Hepatocyte (in vitro differentiated cells): ENCODE data around the gene GMEB2.

Experiments
- EZH2 ChIP-seq: fragments of 200-600 bp; sonication (generic); IDR thresholded peaks from 2 replicates; pipeline ENCODE4 v1.6.1; 2016; ENCODE audit warnings: antibody characterized with exemption, mild to moderate bottlenecking, borderline replicate concordance
- EZH2phosphoT487 ChIP-seq: fragments of 200-600 bp; sonication (generic); IDR thresholded peaks from one replicate; pipeline ENCODE4 v1.6.1; 2018; ENCODE audit warnings: antibody characterized with exemption, mild to moderate bottlenecking, low read depth, moderate library complexity; ENCODE audit not compliant: unreplicated experiment, severe bottlenecking
- TF ChIP-seq, protein P1 (sequence below): fragments of 200-600 bp; sonication (generic); IDR thresholded peaks from 2 replicates; pipeline ENCODE4 v1.5.1; 2016; ENCODE audit warnings: antibody characterized with exemption, mild to moderate bottlenecking; ENCODE audit not compliant: poor library complexity

DNA sequence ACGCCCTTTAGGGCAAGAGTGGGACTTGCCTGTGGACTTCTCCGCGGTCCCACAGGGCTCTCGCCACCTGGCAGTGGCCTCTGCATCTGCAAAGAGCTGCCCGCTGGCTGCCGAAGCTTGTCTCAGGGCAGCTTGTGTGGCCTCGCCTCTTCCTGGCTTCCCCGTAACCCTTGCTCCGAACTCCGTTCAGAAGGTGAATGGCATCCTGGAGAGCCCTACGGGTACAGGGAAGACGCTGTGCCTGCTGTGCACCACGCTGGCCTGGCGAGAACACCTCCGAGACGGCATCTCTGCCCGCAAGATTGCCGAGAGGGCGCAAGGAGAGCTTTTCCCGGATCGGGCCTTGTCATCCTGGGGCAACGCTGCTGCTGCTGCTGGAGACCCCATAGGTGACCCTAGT lies 34.2 kb upstream of the GMEB2 start:
- TF ChIP-seq, protein P1, sequence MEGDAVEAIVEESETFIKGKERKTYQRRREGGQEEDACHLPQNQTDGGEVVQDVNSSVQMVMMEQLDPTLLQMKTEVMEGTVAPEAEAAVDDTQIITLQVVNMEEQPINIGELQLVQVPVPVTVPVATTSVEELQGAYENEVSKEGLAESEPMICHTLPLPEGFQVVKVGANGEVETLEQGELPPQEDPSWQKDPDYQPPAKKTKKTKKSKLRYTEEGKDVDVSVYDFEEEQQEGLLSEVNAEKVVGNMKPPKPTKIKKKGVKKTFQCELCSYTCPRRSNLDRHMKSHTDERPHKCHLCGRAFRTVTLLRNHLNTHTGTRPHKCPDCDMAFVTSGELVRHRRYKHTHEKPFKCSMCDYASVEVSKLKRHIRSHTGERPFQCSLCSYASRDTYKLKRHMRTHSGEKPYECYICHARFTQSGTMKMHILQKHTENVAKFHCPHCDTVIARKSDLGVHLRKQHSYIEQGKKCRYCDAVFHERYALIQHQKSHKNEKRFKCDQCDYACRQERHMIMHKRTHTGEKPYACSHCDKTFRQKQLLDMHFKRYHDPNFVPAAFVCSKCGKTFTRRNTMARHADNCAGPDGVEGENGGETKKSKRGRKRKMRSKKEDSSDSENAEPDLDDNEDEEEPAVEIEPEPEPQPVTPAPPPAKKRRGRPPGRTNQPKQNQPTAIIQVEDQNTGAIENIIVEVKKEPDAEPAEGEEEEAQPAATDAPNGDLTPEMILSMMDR, result no peak
- TF ChIP-seq EZH2 (no peak), EZH2phosphoT487 (no peak)
